Thoracic aorta (tissue), 2 donors: Measurements from ENCODE around the gene SF1. TPM values are rescaled to one million over a fixed set of nuclear protein-coding genes. Genes with fewer than 3 reads are reported as not detected.

Experiments used
- ATAC-seq: fragments of 150-250 bp; one replicate; pipeline ENCODE4 v1.8.0; 2017; ENCODE audit warnings: low read depth; ENCODE audit not compliant: insufficient number of reproducible peaks, low FRiP score
- DNase-seq: peaks from one replicate; pipeline ENCODE4 v3.0.0-alpha.2; 2020; ENCODE audit warnings: low spot score
- H3K27ac ChIP-seq, 2 donors: fragments of 200-600 bp; sonication (generic); 1 replicate in 1 of 2; 2 replicates in 1 of 2; pipeline ENCODE4 v1.5.1; 2016; ENCODE audit warnings: mild to moderate bottlenecking in 2 of 2, moderate library complexity in 2 of 2
- H3K27me3 ChIP-seq: fragments of 200-600 bp; sonication (generic); replicated peaks from 2 replicates; pipeline ENCODE4 v1.6.0; 2016; ENCODE audit warnings: mild to moderate bottlenecking; ENCODE audit not compliant: insufficient read depth
- H3K36me3 ChIP-seq: fragments of 200-600 bp; sonication (generic); one replicate; pipeline ENCODE4 v1.5.1; 2016
- H3K4me1 ChIP-seq, 2 donors: fragments of 200-600 bp; sonication (generic); 1 replicate in 1 of 2; 2 replicates in 1 of 2; pipeline versions ENCODE4 v1.5.1 to v1.6.0; 2016; ENCODE audit warnings: low read depth in 2 of 2, mild to moderate bottlenecking in 1 of 2; ENCODE audit not compliant: control insufficient read depth in 1 of 2
- H3K4me3 ChIP-seq: fragments of 200-600 bp; sonication (generic); 2 replicates; pipeline ENCODE4 v1.5.1; 2016; ENCODE audit warnings: mild to moderate bottlenecking
- H3K9me3 ChIP-seq: fragments of 200-600 bp; sonication (generic); 2 replicates; pipeline ENCODE4 v1.5.1; 2016
- total RNA-seq, 2 donors: library from RNA; depleted of rRNA; stranded (reverse); fragments of >200 nt; gene quantifications; one replicate each; pipeline versions ENCODE4 v1.1.0 to v1.2.3, GENCODE V29; 2016
- TF ChIP-seq, protein P1 (sequence below): fragments of 200-600 bp; sonication (generic); IDR thresholded peaks from one replicate; pipeline ENCODE4 v1.5.1; 2019; ENCODE audit warnings: antibody characterized with exemption

The SF1 gene
- total RNA-seq, 2 donors from 2014 or later: 250 to 512 TPM

DNA sequence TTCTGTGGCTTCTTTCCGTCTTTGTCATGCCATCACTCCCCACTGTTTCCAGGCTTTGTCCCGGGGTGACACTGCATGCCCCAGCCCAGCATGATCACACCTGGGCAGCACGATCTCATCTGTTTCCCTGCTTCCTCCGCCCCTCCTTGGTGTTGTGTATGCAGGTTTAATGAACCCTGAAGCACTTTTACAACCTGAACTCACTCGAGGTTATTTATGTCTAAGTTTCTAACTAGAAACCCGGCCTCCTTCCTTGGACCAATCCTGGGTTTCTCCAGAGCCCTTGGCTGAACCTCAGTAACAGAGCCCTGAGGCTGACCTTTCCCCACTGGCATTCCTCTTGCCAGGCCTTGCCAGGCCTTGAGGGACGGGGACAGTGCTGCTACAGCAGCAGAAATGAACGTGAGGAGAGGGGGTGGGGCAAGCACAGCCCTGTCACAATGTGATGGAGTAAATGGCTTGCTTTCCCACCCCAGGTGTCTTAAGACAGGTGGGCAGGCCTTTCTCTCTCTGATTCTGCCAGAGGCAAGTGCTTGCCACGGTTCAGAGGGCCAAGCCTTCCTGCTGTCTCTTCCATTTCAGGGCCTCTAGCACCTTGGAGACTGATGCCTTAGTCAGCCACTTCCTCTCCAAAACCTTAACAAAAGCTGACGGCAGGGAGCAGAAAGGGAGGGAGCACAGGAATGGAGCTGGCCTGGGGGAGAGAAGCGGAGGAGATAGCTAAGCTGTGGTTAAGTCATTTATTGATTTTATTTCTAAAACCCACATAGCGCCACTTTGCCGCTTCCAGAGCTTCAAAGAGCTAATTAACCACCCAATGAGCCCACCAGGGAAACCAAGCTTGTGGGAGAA is 15.4 kb downstream of the SF1 start:
- peaks cover 26 to 76% of the 10 kb centered on the region in 2 donors for H3K4me1 ChIP-seq
- peak overlapping the region; percentile 68 to 83 for H3K27ac ChIP-seq
- H3K9me3 ChIP-seq: no peaks in the 10 kb centered on the region
- ATAC-seq: no peak
- TF ChIP-seq, protein P1, sequence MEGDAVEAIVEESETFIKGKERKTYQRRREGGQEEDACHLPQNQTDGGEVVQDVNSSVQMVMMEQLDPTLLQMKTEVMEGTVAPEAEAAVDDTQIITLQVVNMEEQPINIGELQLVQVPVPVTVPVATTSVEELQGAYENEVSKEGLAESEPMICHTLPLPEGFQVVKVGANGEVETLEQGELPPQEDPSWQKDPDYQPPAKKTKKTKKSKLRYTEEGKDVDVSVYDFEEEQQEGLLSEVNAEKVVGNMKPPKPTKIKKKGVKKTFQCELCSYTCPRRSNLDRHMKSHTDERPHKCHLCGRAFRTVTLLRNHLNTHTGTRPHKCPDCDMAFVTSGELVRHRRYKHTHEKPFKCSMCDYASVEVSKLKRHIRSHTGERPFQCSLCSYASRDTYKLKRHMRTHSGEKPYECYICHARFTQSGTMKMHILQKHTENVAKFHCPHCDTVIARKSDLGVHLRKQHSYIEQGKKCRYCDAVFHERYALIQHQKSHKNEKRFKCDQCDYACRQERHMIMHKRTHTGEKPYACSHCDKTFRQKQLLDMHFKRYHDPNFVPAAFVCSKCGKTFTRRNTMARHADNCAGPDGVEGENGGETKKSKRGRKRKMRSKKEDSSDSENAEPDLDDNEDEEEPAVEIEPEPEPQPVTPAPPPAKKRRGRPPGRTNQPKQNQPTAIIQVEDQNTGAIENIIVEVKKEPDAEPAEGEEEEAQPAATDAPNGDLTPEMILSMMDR: no peak
- no peaks in the 10 kb centered on the region for H3K27me3 ChIP-seq
- H3K36me3 ChIP-seq: peaks cover 47% of the 10 kb centered on the region
- H3K4me3 ChIP-seq: no peak overlapping the region
- DNase-seq: no peak

DNA sequence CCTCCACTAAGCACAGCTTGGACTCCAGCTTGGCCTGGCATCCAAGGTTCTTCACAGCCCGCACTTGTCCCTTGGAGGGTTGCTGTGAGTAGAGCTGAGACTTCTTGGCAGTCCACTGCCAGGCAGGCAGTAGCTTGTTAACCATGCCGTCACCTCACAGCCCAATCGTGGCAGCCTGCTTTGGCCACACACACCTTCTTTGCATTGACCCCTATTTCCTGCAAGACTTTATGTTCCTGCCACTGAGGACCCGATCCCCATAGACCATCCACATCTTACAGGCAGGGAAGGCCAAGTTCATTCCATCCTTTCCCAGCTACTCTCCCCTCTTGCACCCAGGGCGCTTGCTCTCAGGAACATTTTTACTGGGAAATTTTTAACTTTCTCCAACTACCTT is 16.1 kb downstream of the SF1 start:
- no peaks in the 10 kb centered on the region for H3K27me3 ChIP-seq
- H3K4me1 ChIP-seq: peaks cover 26 to 70% of the 10 kb centered on the region in 2 donors
- DNase-seq (no peak), ATAC-seq (no peak)
- H3K9me3 ChIP-seq: no peaks in the 10 kb centered on the region
- H3K36me3 ChIP-seq: peaks cover 41% of the 10 kb centered on the region
- peak overlapping the region; percentile 68 to 83 for H3K27ac ChIP-seq
- TF ChIP-seq, protein P1: no peak
- no peak overlapping the region for H3K4me3 ChIP-seq

DNA sequence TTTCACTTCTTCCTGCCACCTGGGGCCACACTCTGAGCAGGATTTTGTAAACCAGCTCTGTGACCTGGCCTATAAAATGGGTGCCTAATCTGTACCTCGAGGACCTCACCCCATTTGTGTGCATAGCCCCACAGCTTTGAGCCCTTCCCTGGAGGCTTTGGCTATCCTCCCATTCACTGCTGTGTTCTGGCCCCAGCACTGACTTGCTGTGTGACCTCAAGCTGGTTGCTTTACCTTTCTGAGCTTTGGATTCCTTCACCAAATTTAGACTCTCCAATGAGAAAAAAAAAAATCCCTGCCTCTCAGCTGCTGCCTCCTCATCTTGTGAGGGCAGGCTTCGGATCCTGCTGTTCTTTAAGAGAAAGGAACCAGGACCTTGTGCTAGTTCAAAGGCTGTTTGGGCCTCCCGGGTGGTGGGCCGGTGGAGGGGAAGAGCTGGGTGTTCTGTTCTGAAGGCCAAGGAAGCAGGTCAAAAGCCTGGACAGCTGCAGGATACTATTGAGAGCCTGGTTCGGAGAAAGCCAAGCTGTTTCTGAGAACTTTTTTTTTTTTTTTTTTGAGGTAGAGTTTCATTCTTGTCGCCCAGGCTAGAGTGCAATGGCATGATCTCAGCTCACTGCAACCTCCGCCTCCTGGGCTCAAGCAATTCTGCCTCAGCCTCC is 17.5 kb downstream of the SF1 start:
- peaks cover 30% of the 10 kb centered on the region for H3K36me3 ChIP-seq
- H3K27me3 ChIP-seq: no peaks in the 10 kb centered on the region
- ATAC-seq (no peak), DNase-seq (no peak)
- H3K9me3 ChIP-seq: no peaks in the 10 kb centered on the region
- H3K4me1 ChIP-seq: peaks cover 26 to 70% of the 10 kb centered on the region in 2 donors
- peak overlapping the region; percentile 59 to 83 for H3K27ac ChIP-seq
- H3K4me3 ChIP-seq: no peak overlapping the region
- TF ChIP-seq, protein P1: no peak

DNA sequence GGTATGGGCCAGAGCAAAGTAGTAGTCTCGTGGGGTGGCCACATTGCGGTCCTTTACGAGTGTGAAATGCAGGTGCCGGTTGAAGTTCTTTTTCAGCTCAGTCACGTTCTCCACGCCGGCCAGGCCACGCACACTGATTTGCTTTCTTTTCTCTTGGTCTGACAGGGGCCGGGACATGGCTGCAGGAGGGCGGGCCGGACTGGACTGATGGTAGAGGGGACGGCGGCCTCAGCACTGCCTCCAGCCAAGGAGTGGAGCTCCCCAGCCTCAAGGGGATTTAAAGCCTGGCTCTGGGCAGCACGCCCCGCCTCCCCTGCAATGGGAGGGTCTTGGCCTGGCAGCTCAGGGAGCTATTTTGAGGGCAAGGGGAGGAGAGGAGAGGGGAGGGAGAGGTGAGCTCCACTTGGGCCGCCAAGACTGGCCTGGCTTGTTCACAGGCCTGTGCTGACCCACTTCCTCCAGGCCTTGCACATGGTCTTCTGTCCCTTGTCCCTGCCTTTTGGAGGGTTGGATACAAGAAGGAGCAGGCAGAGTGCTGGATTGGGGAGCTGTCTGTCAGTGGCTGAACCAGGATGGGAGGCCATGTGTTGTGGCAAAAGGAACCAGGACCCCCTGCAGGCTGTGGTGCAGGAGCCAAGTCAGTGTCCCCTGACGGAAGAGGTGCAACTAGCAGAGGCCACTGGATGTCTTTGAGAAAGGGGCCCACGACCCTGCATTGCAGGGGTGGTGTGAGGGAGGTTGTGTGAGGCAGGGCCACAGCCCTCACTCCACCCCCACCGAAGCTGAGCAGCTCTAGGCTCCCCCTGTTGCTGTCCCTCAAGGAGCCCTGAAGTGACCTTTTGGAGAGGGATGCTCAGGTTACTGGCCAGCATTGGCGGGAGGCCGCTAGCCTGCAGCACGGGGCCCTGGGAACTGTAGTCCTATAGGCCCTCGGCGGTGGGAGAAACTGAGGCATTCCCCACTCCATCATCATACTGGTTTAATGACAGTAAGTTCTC is 18.3 kb downstream of the SF1 start, which contains the start of gene PYGM:
TSS of gene PYGM (minus strand) at position 253 of the 998 bp plus-strand sequence. CDS start at position 177, 76 bp downstream.
- H3K4me3 ChIP-seq: peak within 1 kb of the TSS; percentile 66
- DNase-seq: peak; percentile 70

More for the DNA sequence above, 18.3 kb downstream of the SF1 start, which contains the start of gene PYGM:
- Histone ChIP-seq H3K27ac (peak within 1 kb of the TSS; percentile 83 to 91), H3K36me3 (peaks cover 22% of the 10 kb centered on the region), H3K27me3 (no peaks in the 10 kb centered on the region), H3K9me3 (no peaks in the 10 kb centered on the region), H3K4me1 (peaks cover 26 to 65% of the 10 kb centered on the region in 2 donors)
- TF ChIP-seq, protein P1: no peak
- ATAC-seq: peak; percentile 63
